ENCODE measurements around the gene NMNAT1.
A peak's percentile ranks its signal among the peaks of the same experiment; 100 is the strongest.
"Not testable (repeated sequence)": the region's sequence is repeated elsewhere in the genome, so short reads cannot be mapped to it uniquely, and the experiment has no call there.

Gene NMNAT1

GRCh38 chr1:9942939-9943788, at the start of gene NMNAT1, which contains the start of gene LZIC:
NMNAT1 (plus strand) TSS chr1:9943475; CDS start chr1:9972074, 28,599 bp downstream.
LZIC (minus strand) TSS chr1:9943391; CDS start chr1:9936619, 6,772 bp downstream.
- DNase-seq, result peak; percentile 26

GRCh38 chr1:9894115-9894514, 49.2 kb upstream of the NMNAT1 start:
- no peak for DNase-seq

- peak; percentile 8 for DNase-seq
Measured at GRCh38 chr1:9900142-9901043, 42.9 kb upstream of the NMNAT1 start.

GRCh38 chr1:9901148-9902059, 41.9 kb upstream of the NMNAT1 start:
- DNase-seq, result no peak

GRCh38 chr1:9902060-9902452, 41.2 kb upstream of the NMNAT1 start:
- DNase-seq, result no peak

GRCh38 chr1:9903801-9904527, 39.3 kb upstream of the NMNAT1 start:
- no peak for DNase-seq

GRCh38 chr1:9904596-9904995, 38.7 kb upstream of the NMNAT1 start:
- no peak for DNase-seq

- no peak for DNase-seq
Measured at GRCh38 chr1:9905010-9905409, 38.3 kb upstream of the NMNAT1 start.

GRCh38 chr1:9906466-9906865, 36.8 kb upstream of the NMNAT1 start:
- DNase-seq, result no peak

- DNase-seq, result no peak
Measured at GRCh38 chr1:9907441-9907840, 35.8 kb upstream of the NMNAT1 start.

GRCh38 chr1:9908871-9909233, 34.4 kb upstream of the NMNAT1 start:
- DNase-seq, result no peak

GRCh38 chr1:9909234-9910046, 33.8 kb upstream of the NMNAT1 start:
- DNase-seq, result no peak

GRCh38 chr1:9910076-9910422, 33.2 kb upstream of the NMNAT1 start, which contains the start of gene CTNNBIP1:
CTNNBIP1 (minus strand) TSS chr1:9910269; CDS start chr1:9872064, 38,205 bp downstream.
- no peak for DNase-seq

- peak; percentile 85 for DNase-seq
Measured at GRCh38 chr1:9910423-9911178, 32.7 kb upstream of the NMNAT1 start.

- no peak for DNase-seq
Measured at GRCh38 chr1:9912264-9912936, 30.9 kb upstream of the NMNAT1 start.

- no peak for DNase-seq
Measured at GRCh38 chr1:9914610-9914937, 28.7 kb upstream of the NMNAT1 start.

- DNase-seq, result no peak
Measured at GRCh38 chr1:9916452-9916851, 26.8 kb upstream of the NMNAT1 start.

- DNase-seq, result not testable (repeated sequence)
Measured at GRCh38 chr1:9917495-9917894, 25.8 kb upstream of the NMNAT1 start.

- DNase-seq, result no peak
Measured at GRCh38 chr1:9917901-9918300, 25.4 kb upstream of the NMNAT1 start.

- DNase-seq, result no peak
Measured at GRCh38 chr1:9920606-9921005, 22.7 kb upstream of the NMNAT1 start.

Measured in NCI-H524 treated with DMSO at 0.1 percent for 48 hours (cell line).